Measurements from ENCODE around the gene TTC24.
"Not testable (repeated sequence)": the region's sequence is repeated elsewhere in the genome, so short reads cannot be mapped to it uniquely, and the experiment has no call there.

TTC24 gene

DNA sequence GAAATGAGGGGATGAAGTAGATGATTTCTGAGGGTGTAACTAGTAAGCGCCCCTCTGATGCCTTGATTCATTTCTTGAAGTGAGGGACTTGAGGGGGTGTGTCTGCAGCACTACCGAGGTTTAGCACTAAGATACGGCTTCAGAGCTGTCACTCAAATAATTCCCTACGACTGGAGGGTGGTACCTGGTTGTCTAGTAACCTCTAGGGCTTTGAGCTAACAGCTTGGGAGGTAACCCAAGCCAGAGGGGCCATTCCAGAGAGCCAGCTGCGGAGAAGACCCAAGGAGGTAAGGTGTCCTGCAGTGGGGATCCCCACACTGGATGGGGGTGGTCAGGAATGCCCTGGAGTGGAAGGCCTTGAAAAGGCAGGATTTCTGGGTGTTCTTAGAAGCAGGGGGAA is at the start of gene TTC24:
TSS of gene TTC24 (plus strand) at position 252 of the 400 bp plus-strand sequence. CDS start 1,642 bp downstream, outside the sequence.
- peak; percentile 84 for DNase-seq

DNA sequence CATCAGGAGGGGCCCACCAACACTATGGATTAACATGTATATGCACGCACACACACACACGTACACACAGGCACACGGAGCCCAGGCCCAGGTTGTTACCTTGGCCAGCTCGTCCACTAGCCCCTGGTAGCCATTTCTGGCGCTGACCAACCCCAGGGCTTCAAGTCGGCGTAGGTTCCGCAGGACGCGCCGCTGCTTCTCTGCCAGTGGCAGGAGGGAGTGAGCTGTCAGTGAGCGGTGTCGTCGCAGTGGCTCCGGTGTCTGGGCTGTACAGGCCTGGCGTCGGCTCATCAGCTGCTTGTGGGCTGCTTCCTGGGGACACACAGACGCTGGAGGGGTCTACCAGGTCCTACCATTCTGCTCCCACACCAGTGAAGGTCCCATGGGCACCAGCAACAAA is 49.5 kb upstream of the TTC24 start:
- no peak for DNase-seq

DNA sequence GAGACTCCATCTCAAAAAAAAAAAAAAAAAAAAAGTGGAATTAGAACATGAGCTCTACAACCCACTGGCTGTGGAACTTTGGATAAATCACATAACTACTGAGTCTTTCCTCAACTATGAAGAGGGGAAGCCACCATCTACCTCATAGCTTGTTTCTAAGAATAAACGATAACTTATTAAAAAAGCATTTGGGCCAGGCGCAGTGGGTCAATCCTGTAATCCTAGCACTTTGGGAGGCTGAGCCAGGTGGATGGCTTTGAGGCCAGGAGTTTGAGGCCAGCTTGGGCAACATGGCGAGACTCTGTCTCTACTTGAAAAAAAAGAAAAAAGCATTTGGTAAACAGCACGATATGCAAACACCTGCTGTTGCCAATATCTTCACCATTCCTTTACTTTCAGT is 47.1 kb upstream of the TTC24 start:
- DNase-seq = no peak

DNA sequence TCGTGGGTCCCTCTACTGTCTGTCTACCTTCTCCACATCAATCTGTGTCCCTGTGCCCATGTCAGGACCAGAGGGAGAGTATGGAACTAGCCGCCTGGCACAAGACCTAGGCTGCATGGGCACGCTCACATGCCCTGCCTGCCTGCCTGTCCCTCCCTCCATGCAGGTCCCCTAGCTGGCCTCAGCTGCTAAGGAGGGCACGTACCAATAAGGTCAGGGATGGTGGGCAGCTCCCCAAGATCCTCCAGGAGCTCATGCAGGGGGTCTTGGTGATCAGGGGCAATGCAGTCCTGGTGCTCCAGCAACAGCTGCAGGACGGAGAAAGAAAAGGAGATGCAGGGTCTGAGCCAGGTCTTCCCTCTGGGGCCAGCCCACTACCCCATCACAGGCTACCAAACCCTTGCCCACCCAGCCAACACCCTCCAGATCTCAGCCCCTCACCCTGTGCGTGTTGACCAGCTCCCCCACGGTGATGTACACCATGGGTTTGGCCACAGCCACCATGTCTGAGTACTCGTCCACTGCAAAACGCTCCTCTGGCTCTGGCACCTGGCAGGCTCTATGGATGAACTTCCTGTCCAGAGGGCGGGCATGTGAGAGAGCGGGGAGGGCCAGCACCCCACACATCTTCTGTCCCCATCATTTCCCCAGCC is 45.8 kb upstream of the TTC24 start:
- DNase-seq = no peak

DNA sequence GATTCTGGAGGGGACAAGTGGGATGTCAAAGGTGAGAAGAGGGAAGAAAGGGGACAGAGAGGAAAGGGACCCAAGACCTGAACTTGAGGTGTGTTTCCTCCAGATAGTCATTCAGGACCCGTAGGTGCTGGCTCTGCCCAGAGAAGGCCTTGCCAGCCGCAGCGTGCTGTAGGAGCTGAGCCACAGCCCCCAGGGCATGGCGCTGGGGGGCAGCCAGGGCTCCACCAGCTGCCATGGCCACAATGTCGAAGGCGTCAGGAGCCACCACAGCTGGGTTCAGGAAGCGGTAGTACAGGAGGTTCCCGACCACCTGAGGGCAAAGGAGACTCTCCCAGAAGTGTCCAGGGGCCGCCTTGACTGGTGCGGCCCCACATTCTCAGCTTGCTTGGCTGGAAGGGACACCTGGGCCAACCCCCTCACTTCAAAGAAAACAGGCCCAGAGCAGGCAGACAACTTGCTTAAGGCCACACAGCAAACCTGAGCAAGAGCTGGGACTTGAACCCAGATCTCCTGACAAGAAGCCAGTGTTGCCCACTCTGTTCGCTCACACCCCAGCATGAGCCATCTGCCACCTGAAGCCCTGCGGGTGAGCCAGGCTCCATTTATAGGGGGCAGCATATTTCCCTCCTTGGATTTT is 45.0 kb upstream of the TTC24 start:
- no peak for DNase-seq

DNA sequence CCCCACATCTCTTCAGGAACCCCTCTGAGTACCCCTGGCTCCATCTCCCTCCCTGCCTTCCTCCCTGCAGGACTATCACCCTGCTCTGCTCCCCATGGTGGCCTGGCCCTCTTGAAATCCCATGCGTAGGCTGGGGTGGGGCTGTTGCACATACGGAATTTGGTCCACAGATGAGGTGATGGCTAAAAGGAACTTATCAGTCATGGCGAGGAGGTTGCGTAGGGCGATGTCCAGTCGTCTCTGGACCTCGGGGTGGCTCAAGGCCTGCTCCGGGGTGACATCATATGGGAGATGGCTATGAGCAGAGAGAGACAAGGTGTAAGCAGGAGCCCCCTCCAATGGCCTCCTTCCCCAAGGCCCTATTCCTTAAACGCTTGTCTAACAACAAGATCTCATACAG is 42.5 kb upstream of the TTC24 start:
- no peak for DNase-seq

DNA sequence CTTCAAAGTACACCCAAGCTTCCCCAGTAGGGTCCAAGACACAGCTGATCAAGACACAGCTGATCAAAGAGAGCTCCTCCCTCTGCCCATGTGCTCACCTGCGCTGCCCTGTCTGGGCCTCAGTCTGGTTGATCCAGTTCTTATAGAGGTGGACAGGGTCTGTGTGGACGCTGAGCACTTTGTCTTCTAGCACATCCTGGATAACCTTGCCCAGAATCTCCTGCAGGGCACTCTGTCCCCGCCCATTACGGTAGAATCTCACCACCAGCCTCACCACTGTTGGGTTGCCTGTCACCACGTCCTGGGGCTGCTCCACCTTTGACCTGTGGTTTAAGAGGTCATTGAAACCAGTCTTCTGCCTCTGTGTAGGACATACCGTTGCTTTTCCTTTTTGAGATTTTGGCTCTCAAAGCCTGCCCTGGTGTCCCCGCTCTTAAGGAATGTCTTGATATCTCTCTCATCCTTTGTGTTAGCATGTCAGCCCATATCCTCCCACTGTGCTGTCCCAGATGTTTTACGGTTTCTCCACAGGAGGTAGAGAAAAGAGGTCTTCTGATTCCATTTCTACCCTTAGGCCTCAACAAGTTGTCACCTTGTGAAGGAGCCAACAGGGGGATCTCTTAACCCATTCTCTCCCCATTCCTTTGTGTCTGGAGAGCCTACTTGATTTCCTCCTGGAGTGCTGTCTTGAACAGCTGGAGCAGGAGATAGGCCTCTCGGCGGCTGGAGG is 40.6 kb upstream of the TTC24 start:
- no peak for DNase-seq

DNA sequence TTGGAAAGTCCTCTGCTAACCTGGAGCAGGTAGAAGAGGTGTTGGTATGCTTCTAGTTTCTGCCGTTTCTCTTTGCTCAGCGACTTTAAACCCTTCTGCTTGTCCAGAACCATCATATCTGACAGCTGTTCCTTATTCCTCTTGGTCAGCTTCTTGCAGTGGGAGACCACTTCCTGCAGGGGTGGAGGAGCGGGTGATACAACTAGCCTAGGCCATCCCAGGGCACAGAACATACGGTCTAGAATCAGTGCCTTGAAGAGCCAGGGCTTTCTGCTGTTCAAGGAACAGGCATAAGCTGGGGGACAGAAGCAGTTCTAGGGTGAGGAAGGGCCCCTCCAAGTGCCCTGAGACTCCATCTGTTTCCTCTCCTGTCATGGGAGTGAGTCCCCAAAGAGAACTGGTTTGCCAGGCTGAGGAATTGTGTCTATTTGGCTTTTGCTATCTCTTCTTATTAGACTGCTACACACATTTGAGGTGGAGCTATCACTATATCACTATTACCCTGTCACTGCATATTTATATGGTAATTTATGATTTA is 39.6 kb upstream of the TTC24 start:
- DNase-seq = no peak

DNA sequence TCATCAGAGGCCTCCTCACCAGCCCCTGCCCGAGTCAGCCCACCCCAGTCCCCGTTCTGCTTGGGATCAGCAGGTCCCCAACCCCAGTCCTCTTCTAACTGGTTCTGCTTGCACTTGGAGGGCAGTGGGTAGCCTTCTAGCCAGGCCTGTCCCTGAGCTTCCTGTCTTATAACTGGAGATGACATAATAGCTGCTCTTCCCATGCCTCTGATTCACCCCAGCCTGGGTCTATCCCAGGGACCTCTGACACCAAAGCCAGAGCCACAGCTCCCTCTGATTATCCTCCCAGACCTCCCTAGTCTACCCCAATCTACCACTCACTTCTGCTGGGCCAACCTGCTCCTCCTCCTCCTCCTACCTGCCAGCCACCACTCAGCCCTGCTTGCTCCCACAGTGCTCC is 38.6 kb upstream of the TTC24 start:
- DNase-seq = no peak

DNA sequence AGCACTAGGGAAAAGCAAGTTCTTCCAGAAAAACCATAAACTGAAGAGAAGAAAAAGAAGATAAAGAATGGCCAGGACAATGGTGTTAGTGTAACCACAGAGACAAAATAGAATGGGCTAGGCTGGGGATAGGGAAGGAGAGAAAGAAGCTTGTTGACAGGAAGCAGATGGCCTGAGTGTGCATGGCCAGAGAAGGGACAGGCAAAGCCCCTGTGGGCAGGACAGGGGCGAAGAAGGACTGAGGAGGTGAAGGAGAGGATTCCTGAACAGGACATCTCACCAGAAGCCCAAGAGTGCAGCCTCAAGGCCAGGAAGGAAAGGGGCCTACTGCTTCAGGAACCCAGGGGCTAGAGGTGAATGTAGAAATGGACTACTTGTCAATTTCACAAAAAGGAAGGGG is 36.5 kb upstream of the TTC24 start:
- no peak for DNase-seq

DNA sequence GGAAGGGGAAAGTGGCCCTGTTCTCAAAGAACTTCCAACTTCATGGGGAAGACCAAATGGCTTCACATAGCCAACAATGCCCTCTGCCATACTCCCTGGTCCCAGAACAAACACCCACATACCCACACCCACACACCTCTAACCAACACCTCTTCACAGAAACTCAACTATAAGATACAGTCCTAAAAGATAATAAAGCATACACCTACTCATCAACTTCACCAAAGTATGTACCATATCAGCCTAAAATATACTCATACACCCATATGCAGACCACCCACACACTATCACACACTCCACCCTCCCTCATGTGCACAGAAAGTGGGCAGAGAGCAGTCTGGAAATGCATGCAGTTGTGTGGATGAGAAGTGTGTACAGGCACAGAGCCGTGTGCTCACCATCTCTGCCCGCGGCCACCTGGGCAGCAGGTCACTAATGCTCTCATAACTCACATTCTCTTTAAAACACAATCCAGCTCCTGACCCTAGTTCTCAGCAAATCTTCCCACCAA is 34.9 kb upstream of the TTC24 start:
- DNase-seq = no peak

DNA sequence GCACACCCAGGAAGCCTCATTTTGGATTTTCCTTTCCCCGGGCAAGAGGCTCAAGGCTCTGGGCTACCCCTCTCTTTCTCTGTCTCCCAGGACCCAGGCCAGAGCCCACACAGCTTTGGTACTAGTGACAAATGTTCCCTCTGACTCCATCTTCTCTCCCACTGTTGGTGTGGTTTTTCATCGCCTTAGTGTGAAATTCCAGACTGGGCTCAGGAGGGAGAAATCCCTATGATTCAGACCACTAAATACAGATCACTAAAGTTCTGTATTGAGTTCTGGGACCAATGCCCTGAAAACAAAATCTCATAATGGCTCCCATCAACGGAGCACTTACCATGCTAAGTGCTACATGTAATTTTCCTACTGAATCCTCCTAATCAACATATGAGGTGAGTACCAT is 33.3 kb upstream of the TTC24 start:
- DNase-seq = no peak

DNA sequence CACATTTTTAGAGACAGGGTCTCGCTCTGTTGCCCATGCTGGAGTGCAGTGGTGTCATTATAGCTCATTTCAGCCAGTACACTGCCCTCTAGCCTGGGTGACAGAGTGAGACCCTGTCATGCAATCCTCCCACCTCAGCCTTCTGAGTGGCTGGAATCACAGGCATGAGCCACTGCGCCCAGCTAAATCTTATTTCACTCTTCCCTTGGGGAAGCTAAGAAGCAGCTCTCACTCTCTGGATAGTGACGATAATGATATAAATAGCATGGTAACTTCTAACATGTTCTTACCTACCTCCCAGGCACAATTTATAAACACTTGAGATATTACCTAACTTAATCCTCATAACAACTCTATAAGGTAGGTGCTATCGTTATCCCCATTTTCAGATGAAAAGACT is 32.1 kb upstream of the TTC24 start:
- no peak for DNase-seq

DNA sequence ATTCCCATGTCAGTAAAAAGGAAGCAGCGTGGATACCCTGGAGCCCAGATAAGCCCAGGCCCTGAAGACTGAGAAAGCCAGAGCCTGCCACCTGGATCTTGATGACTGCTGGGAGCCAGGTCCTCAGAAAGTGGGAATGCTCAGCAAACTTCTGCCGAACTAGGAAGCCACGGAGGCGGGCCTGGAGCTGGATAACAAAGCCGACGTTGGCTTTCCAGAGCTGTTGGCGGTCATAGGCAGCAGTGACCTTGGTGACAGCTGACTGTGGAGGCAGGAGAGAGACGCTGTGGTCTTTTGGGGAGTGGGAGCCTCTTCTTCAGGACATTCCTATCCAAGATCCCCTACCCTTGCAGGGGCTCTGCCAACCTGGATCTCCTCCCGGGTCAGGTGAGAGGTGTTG is 31.5 kb upstream of the TTC24 start:
- no peak for DNase-seq

DNA sequence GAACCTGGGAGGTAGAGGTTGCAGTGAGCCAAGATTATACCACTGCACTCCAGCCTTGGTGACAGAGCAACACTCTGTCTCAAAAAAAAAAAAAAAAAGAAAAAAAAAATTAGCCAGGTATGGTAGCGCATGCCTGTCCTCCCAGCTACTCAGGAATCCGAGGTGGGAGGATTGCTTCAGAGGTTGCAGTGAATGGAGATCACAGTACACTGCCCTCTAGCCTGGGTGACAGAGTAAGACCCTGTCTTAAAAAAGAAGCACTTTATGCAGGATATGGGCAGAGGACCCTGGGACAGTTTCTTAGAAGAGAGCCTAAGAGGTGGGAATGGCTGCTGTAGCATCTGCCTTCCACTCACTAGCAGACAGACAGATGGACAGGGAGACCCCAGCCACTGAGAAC is 30.1 kb upstream of the TTC24 start:
- no peak for DNase-seq

DNA sequence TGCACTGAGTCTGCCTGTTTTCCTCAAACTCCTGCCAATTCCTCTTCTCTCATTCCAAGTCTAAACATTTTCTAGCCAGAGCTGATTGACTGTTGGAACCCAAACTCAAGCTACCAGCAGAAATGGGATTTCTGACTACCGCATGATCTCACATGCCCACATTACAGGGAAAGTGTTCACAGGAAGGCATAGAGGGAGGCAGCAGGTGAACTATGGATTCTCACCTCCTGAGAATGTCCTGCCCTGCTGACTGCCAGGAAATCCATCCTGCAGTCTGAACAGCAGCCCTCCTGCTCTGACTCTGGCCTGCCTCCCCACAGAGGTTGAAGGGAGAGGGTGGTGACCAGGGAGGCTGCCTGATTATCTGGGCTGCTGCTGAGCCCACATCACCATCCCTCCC is 29.7 kb upstream of the TTC24 start:
- no peak for DNase-seq

DNA sequence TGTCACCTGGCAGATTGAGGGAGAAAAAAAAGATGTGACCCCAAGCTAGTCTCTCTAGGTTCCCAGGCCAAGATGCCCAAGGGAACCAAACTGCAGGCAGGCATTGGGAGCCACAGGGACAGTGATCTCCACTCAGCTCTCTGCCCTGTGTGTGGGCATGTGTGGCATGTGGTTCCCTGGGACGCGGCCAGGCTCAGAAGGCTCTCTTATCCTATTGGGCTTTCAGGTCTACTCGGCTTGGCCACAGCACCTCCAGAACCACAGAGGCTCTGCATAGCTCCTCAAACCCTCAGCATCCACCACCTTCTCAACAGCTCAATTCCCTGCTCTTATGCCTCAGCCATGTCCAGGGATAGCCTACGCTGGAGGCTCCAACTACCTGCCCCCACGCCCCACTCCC is 29.2 kb upstream of the TTC24 start:
- no peak for DNase-seq

DNA sequence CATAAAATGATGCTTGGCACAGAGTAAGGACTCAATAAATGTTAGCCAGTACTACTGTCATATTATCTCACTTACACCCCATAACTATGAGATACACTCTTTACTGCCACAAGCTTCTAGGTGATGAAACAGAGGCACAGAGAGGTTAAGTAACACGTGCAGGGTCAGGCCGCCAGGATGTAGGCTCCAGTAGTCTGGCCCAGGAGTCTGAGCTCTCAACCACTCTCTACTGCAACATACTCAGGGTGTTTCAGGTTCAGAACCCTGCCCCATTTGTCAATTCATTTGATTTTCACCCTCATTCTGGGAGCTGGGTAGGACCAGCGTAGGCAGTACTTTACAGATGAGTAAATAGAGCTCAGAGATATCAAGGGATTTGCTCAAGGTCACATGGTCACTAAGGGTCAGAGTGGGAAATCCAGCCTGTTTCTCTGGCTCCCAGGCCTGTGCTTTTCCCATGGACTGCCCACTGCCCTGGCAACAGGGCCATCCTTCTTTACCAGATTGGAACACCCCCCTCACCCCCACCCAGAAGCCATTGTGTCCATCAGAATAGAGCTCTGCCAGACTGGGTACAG is 28.4 kb upstream of the TTC24 start:
- no peak for DNase-seq

DNA sequence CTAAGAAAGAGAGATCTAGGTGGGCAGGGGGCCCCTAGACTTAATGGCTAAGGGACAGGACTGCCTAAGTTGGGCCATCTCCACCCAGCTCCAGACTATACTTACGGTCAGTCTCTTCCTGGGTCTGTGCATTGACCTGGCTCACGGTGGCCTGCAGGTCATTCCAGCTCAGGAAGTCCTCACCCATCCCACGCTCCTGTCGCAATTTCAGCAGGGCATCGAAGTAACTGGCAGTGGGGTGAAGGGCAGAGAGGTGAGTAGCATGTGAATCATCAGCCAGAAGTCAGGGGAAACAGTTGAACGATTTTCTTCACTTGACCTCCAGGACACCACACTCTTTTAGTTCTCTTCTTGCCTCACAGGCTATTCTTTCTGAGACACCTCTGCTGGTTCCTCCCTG is 27.7 kb upstream of the TTC24 start:
- DNase-seq = no peak

DNA sequence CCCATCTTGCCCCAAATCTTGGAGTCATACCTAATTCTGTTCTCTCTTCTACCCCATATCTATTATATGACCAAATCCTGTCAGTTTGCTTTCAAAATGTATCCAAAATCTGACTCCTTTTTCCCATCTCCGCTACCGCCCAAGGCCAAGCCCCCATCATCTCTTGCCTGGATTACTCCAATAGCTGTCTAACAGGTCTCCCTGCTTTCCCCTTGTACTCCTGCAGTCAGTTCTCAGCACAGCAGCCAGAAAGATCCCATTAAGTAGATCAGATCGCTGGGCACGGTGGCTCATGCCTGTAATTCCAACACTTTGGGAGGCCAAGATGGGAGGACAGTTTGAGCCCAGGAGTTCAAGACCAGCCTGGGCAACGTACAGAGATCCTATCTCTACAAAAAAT is 27.0 kb upstream of the TTC24 start:
- no peak for DNase-seq

DNA sequence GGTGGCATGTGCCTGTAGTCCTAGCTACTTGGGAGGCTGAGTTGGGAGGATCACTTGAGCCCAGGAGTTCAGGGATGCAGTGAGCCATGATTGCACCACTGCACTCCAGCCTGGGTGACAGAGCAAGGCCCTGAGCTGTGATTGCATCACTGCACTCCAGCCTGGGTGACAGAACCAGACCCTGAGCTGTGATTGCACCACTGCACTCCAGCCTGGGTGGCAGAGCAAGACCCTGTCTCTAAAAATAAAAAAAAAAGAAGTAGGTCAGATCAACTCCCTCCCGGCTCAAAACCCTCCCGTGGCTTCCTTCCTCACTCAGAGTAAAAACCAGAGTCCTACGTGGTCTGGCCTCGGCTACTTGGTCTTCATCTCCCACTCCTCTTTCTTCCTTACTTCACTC is 26.6 kb upstream of the TTC24 start:
- DNase-seq = not testable (repeated sequence)

DNA sequence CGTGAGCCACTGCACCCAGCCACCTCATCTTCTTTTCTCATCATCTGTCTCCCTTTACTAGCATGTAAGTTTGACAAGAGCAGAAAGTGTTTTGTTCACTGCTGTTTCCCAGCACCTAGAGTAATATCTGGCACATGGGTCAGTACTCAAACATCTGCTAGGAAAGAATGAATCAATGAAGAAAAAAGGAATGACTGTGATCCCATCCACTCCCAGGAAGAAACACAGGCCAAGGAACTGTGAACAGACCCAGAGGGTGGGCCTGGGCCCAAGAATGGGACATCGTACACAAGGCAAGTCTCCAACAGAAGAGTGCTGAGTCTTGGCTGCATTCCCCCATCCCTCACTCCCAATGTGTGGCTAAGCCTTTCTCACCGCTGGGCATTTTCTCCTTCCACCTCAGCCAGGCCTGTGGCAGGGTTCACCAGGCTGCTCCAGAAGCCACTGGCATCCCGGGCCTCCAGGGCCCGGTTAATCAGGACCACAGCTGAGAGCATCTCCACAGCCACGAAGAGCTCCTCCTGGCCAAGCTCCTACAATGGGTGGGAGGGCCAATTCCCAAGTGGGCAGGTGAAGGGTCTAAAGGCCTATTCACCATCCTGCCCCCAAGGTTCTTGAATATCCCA is 25.6 kb upstream of the TTC24 start:
- DNase-seq = no peak

DNA sequence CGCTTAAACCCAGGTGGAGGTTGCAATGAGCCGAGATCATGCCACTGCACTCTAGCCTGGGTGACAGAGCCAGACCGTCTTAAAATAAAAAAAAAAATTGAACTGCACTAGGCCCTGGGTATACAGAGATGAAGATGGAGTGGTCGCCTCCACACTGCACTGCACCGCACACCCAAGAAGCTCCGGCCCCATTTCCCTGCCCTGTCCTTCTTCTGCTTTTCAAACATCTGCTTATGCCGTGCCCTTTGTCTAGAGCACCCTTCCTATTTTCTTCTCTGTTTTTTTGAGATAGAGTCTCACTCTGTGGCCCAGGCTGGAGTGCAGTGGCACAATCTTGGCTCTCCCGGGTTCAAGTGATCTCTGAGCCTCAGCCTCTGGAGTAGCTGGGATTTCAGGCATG is 24.6 kb upstream of the TTC24 start:
- DNase-seq = no peak

All from NCI-H69 (cell line).